Peyer's patch (tissue), 4 donors: ENCODE data around the gene HLCS. TPM values are rescaled to one million over a fixed set of nuclear protein-coding genes. Genes with fewer than 3 reads are reported as not detected.

ENCODE experiments used
- DNase-seq, 3 donors: peaks; one replicate each; pipeline ENCODE4 v3.0.0-alpha.2; 2017 to 2019
- H3K27ac ChIP-seq, 4 donors: fragments of 200-600 bp; sonication (generic); one replicate each; pipeline ENCODE4 v1.5.1; 2016 to 2019
- H3K27me3 ChIP-seq, 2 donors: fragments of 200-600 bp; sonication (generic); one replicate each; pipeline ENCODE4 v1.5.1; 2019
- H3K36me3 ChIP-seq, 3 donors: fragments of 200-600 bp; sonication (generic); one replicate each; pipeline ENCODE4 v1.5.1; 2016 to 2019
- H3K4me1 ChIP-seq, 4 donors: fragments of 200-600 bp; sonication (generic); one replicate each; pipeline ENCODE4 v1.5.1; 2016 to 2019
- H3K4me3 ChIP-seq, 4 donors: fragments of 200-600 bp; sonication (generic); 1 replicate in 3 of 4; 2 replicates in 1 of 4; pipeline ENCODE4 v1.5.1; 2016 to 2019; ENCODE audit warnings: mild to moderate bottlenecking in 1 of 4
- H3K9me3 ChIP-seq, 4 donors: fragments of 200-600 bp; sonication (generic); one replicate each; pipeline ENCODE4 v1.5.1; 2016 to 2019; ENCODE audit warnings: mild to moderate bottlenecking in 1 of 4
- POLR2A ChIP-seq, 2 donors: fragments of 450-650 bp; IDR thresholded peaks; one replicate each; pipeline ENCODE4 v1.5.1; 2017; ENCODE audit warnings: antibody characterized with exemption in 2 of 2, mild to moderate bottlenecking in 2 of 2, moderate library complexity in 2 of 2
- total RNA-seq, 4 donors: library from RNA; depleted of rRNA; stranded (reverse); fragments of >200 nt; gene quantifications; one replicate each; pipeline ENCODE4 v1.1.0, GENCODE V29; 2016
- TF ChIP-seq, protein P1 (sequence below), 6 experiments: fragments of 450-650 bp in 4 of 6; fragments of 200-600 bp in 2 of 6; sonication (generic) in 1 of 6; IDR thresholded peaks; one replicate each; pipeline ENCODE4 v1.5.1; 2017 to 2019; ENCODE audit warnings: antibody characterized with exemption in 6 of 6, mild to moderate bottlenecking in 3 of 6, moderate library complexity in 1 of 6

Gene HLCS
- total RNA-seq, 4 donors from 2014 or later, result 14.9 to 27.9 (median 24.3) TPM

- Histone ChIP-seq H3K4me3 (no peak overlapping the region), H3K9me3 (no peaks in the 10 kb centered on the region), H3K27me3 (no peaks in the 10 kb centered on the region), H3K36me3 (no peaks in the 10 kb centered on the region), H3K4me1 (peaks cover 0 to 6% (median 0%) of the 10 kb centered on the region in 4 donors), H3K27ac (no peak overlapping the region)
- TF ChIP-seq, protein P1, sequence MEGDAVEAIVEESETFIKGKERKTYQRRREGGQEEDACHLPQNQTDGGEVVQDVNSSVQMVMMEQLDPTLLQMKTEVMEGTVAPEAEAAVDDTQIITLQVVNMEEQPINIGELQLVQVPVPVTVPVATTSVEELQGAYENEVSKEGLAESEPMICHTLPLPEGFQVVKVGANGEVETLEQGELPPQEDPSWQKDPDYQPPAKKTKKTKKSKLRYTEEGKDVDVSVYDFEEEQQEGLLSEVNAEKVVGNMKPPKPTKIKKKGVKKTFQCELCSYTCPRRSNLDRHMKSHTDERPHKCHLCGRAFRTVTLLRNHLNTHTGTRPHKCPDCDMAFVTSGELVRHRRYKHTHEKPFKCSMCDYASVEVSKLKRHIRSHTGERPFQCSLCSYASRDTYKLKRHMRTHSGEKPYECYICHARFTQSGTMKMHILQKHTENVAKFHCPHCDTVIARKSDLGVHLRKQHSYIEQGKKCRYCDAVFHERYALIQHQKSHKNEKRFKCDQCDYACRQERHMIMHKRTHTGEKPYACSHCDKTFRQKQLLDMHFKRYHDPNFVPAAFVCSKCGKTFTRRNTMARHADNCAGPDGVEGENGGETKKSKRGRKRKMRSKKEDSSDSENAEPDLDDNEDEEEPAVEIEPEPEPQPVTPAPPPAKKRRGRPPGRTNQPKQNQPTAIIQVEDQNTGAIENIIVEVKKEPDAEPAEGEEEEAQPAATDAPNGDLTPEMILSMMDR (IDR thresholded peaks at IDR 0.05), result no peak
- TF ChIP-seq POLR2A (IDR thresholded peaks at IDR 0.05), result no peak
- DNase-seq, result no peak
Observed at GRCh38 chr21:36926989-36927718, 39.3 kb downstream of the HLCS start.

DNA sequence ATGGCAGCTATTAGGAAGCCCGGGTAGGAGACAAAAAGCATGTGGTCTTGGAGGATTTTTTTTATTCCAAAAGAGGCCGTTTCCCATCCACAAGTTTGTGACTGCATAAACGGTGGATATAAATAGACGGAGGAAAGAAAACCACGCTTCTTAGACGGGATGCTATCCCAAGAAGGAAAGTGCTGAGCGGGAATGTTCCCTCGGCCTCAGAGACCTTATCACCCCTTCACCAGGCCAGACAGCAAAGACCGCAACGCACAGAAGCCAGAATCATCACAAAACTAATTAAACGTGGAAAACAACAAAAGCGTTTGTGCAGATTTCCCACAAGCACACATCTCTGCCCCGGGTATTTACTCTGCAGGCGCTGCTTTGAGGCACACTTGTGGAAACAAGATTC lies 43.2 kb downstream of the HLCS start:
- H3K27me3 ChIP-seq, result no peaks in the 10 kb centered on the region
- no peak overlapping the region for H3K4me3 ChIP-seq
- DNase-seq, result no peak
- H3K27ac ChIP-seq, result no peak overlapping the region
- no peaks in the 10 kb centered on the region for H3K36me3 ChIP-seq
- H3K4me1 ChIP-seq, result peaks cover 0 to 11% (median 0%) of the 10 kb centered on the region in 4 donors
- TF ChIP-seq POLR2A (IDR thresholded peaks at IDR 0.05), result no peak
- TF ChIP-seq, protein P1 (IDR thresholded peaks at IDR 0.05), result no peak
- H3K9me3 ChIP-seq, result no peaks in the 10 kb centered on the region

- H3K27me3 ChIP-seq, result no peaks in the 10 kb centered on the region
- DNase-seq, result no peak
- H3K27ac ChIP-seq, result no peak overlapping the region
- no peak for TF ChIP-seq POLR2A (IDR thresholded peaks at IDR 0.05)
- TF ChIP-seq, protein P1 (IDR thresholded peaks at IDR 0.05), result no peak
- no peaks in the 10 kb centered on the region for H3K9me3 ChIP-seq
- H3K4me3 ChIP-seq, result no peak overlapping the region
- peaks cover 0 to 12% (median 0%) of the 10 kb centered on the region in 4 donors for H3K4me1 ChIP-seq
- no peaks in the 10 kb centered on the region for H3K36me3 ChIP-seq
Observed at GRCh38 chr21:36922861-36923260, 43.6 kb downstream of the HLCS start.

- TF ChIP-seq POLR2A (IDR thresholded peaks at IDR 0.05), result no peak
- TF ChIP-seq, protein P1 (IDR thresholded peaks at IDR 0.05), result no peak
Observed at GRCh38 chr21:36918291-36918690, 48.2 kb downstream of the HLCS start.

DNA sequence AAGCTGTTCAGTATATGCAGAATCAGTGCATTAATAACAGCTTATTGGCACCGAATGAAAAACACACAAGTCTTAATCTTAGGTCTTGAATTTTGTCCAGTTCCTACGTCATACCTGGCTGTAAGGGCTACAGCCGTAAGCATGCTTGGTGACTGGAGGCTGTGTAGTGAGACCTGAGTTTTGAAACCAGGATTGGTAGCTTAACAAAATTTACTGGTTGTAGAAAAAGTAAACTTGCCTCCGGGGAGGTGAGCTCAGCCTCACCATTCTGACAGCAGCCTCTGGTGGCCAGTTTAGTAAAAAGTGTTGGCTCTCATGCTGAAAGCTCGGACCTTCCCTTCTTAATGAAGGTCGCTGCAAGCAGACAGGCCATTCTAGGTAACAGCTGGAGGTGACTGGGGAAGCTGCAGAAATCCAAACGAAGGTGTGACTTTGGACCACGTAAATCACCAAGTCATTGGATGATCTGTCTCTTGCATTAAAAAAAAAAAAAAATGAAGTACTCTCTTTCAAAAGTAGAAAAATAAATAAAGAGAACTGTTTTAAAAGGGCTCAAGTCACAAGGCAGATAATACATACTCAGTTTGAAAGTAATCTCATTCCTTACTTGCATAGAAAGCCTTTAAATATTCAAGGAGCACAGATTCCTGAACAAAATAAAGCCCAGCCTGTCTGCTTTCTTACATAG lies 48.9 kb downstream of the HLCS start:
- TF ChIP-seq POLR2A (IDR thresholded peaks at IDR 0.05), result no peak
- TF ChIP-seq, protein P1 (IDR thresholded peaks at IDR 0.05), result peak in 3 of 6 experiments; percentile 32 to 45 (median 37)
- no peak overlapping the region for H3K4me3 ChIP-seq
- no peak overlapping the region for H3K27ac ChIP-seq
- no peaks in the 10 kb centered on the region for H3K36me3 ChIP-seq
- H3K27me3 ChIP-seq, result no peaks in the 10 kb centered on the region
- no peak for DNase-seq
- H3K9me3 ChIP-seq, result no peaks in the 10 kb centered on the region
- H3K4me1 ChIP-seq, result peaks cover 0 to 22% (median 0%) of the 10 kb centered on the region in 4 donors

More at GRCh38 chr21:36918291-36918690, 48.2 kb downstream of the HLCS start:
- DNase-seq, result no peak
- H3K36me3 ChIP-seq, result no peaks in the 10 kb centered on the region
- no peaks in the 10 kb centered on the region for H3K9me3 ChIP-seq
- no peak overlapping the region for H3K4me3 ChIP-seq
- no peaks in the 10 kb centered on the region for H3K27me3 ChIP-seq
- no peak overlapping the region for H3K27ac ChIP-seq
- H3K4me1 ChIP-seq, result peaks cover 0 to 22% (median 0%) of the 10 kb centered on the region in 4 donors
